Endothelial cell of umbilical vein (primary cell): Measurements from ENCODE around the gene GPRC5D. TPM values are rescaled to one million over a fixed set of nuclear protein-coding genes. Genes with fewer than 3 reads are reported as not detected.

Experiments
- BruUV-seq: library from RNA; stranded (reverse); fragments of 400-500 nt; replicated peaks from 2 replicates; lab custom pipeline; 2021; lab: Mats Ljungman, UMichigan
- CTCF ChIA-PET: fragments of 300-600, 350-600 bp; sonication (Branson Sonifier 250); formaldehyde crosslinking; loops from one replicate; lab custom pipeline; 2021; ENCODE audit warnings: antibody characterized with exemption, inconsistent platforms; lab: Charles Lee
- POLR2A ChIA-PET: fragments of 300-600, 350-600 bp; sonication (Branson Sonifier 250); formaldehyde crosslinking; loops from one replicate; lab custom pipeline; 2021; ENCODE audit warnings: antibody characterized with exemption, inconsistent platforms; lab: Charles Lee
- DNase-seq: peaks from one replicate; pipeline ENCODE4 v3.0.0-alpha.2; 2011; ENCODE audit warnings: low read depth, low spot score
- FAIRE-seq: peaks from 2 replicates; lab custom pipeline; 2011; peaks lifted over from hg19 to GRCh38; lab: Jason Lieb, UNC
- H2AFZ ChIP-seq: 2 replicates; pipeline ENCODE4 v1.6.0; 2012; ENCODE audit warnings: low read depth, low read length, control low read depth, inconsistent platforms
- H3K27ac ChIP-seq: 2 replicates; pipeline ENCODE4 v1.5.1; 2011; ENCODE audit warnings: low read depth, mild to moderate bottlenecking, control low read depth, low read length, moderate library complexity; ENCODE audit not compliant: insufficient read depth
- H3K27me3 ChIP-seq, 2 experiments: 2 replicates each; pipeline versions ENCODE4 v1.6.0 to v1.6.1; 2011; ENCODE audit warnings: low read length in 2 of 2, mixed read lengths in 1 of 2; ENCODE audit not compliant: control insufficient read depth in 2 of 2, insufficient read depth in 2 of 2
- H3K36me3 ChIP-seq, 2 experiments: 2 replicates in 1 of 2; 3 replicates in 1 of 2; pipeline ENCODE4 v1.5.1; 2011; ENCODE audit warnings: low read length in 2 of 2, mild to moderate bottlenecking in 1 of 2, moderate library complexity in 1 of 2; ENCODE audit not compliant: control insufficient read depth in 2 of 2, insufficient read depth in 2 of 2; ENCODE audit errors: extremely low read depth in 1 of 2
- H3K4me1 ChIP-seq: 3 replicates; pipeline ENCODE4 v1.5.1; 2011; ENCODE audit warnings: mild to moderate bottlenecking, low read length; ENCODE audit not compliant: control insufficient read depth, insufficient read depth; ENCODE audit errors: extremely low read depth
- H3K4me2 ChIP-seq: 2 replicates; pipeline ENCODE4 v1.6.1; 2011; ENCODE audit warnings: low read length, control low read depth, mixed read lengths; ENCODE audit not compliant: insufficient read depth
- H3K4me3 ChIP-seq, 3 experiments: fragments of 200-600 bp in 1 of 3; sonication (generic), shearing (Covaris generic) in 1 of 3; replicated peaks in 1 of 3; 2 replicates each; pipeline ENCODE4 v1.5.1; 2011 to 2016; ENCODE audit warnings: control low read depth in 3 of 3, low read length in 3 of 3, mild to moderate bottlenecking in 2 of 3, inconsistent platforms in 1 of 3, low read depth in 1 of 3, moderate library complexity in 1 of 3; ENCODE audit not compliant: insufficient read depth in 1 of 3
- H3K79me2 ChIP-seq: 2 replicates; pipeline ENCODE4 v1.6.0; 2012; ENCODE audit warnings: low read length, inconsistent platforms; ENCODE audit not compliant: control insufficient read depth, insufficient read depth
- H3K9ac ChIP-seq: replicated peaks from 2 replicates; pipeline ENCODE3; 2011; ENCODE audit warnings: low read length, control low read depth; ENCODE audit not compliant: insufficient read depth; ENCODE audit errors: extremely low read depth
- H3K9me1 ChIP-seq: replicated peaks from 3 replicates; pipeline ENCODE4 v1.6.0; 2011; ENCODE audit warnings: mild to moderate bottlenecking, low read length; ENCODE audit not compliant: control insufficient read depth, insufficient read depth; ENCODE audit errors: extremely low read depth
- H3K9me3 ChIP-seq: replicated peaks from 2 replicates; pipeline ENCODE4 v1.5.1; 2012; ENCODE audit warnings: low read length, inconsistent platforms; ENCODE audit not compliant: control insufficient read depth, insufficient read depth
- H4K20me1 ChIP-seq: replicated peaks from 2 replicates; pipeline ENCODE3; 2011; ENCODE audit warnings: mild to moderate bottlenecking, low read length; ENCODE audit not compliant: control insufficient read depth, insufficient read depth; ENCODE audit errors: extremely low read depth
- CTCF ChIP-seq, 2 donors: IDR thresholded peaks; 1 replicate in 1 of 2; 2 replicates in 1 of 2; pipeline ENCODE4 v1.5.1; 2011; ENCODE audit warnings: low read length in 2 of 2, mild to moderate bottlenecking in 2 of 2, moderate library complexity in 2 of 2, control low read depth in 1 of 2, inconsistent platforms in 1 of 2, low read depth in 1 of 2; ENCODE audit not compliant: insufficient read depth in 1 of 2; ENCODE audit errors: extremely low read depth in 1 of 2
- EZH2 ChIP-seq: IDR thresholded peaks from 2 replicates; pipeline ENCODE4 v1.6.1; 2012; ENCODE audit warnings: borderline replicate concordance, low read depth, mild to moderate bottlenecking, moderate library complexity, low read length, inconsistent platforms; ENCODE audit not compliant: severe bottlenecking
- FOS ChIP-seq: IDR thresholded peaks from 2 replicates; pipeline ENCODE4 v1.6.1; 2011; ENCODE audit warnings: mild to moderate bottlenecking, low read length, moderate library complexity, borderline replicate concordance; ENCODE audit not compliant: insufficient read depth
- GATA2 ChIP-seq: IDR thresholded peaks from 2 replicates; pipeline ENCODE4 v1.7.0; 2011; ENCODE audit warnings: low read depth, mild to moderate bottlenecking, moderate library complexity, mixed read lengths, low read length; ENCODE audit not compliant: insufficient read length, insufficient read depth
- JUN ChIP-seq: IDR thresholded peaks from 2 replicates; pipeline ENCODE4 v1.6.1; 2011; ENCODE audit warnings: borderline replicate concordance, low read depth; ENCODE audit not compliant: insufficient read length, insufficient read depth
- POLR2A ChIP-seq: IDR thresholded peaks from 2 replicates; pipeline ENCODE4 v1.6.1; 2012; ENCODE audit warnings: low read depth, mild to moderate bottlenecking, control low read depth, low read length
- POLR2AphosphoS5 ChIP-seq: IDR thresholded peaks from 2 replicates; pipeline ENCODE4 v1.6.1; 2012; ENCODE audit warnings: low read depth, mild to moderate bottlenecking, control low read depth, low read length, moderate library complexity; ENCODE audit not compliant: insufficient read depth
- dilution Hi-C: fragments of 300-500 bp; cut with MboI; formaldehyde crosslinking; loops from one replicate; pipeline ENCODE4 v1.15.0; 2019; ENCODE audit warnings: low sequenced_read_pairs; ENCODE audit not compliant: extremely low pct_ligation_motif_present
- intact Hi-C: fragments of 100-400 bp; cut with micrococcal nuclease; formaldehyde crosslinking; loops from one replicate; pipeline ENCODE4 v1.10.0; 2022
- polyA plus RNA-seq, 4 experiments: library from polyadenylated mRNA; depleted of rRNA in 3 of 4; stranded (reverse) in 3 of 4; unstranded in 1 of 4; fragments of >200 nt; gene quantifications; 2 replicates each; pipeline versions ENCODE4 v1.2.1 to v1.2.3, GENCODE V29; 2011 to 2012; ENCODE audit warnings: missing spikeins in 1 of 4
- total RNA-seq: library from RNA; stranded (reverse); gene quantifications from 2 replicates; pipeline ENCODE4 v1.2.3, GENCODE V29; 2021
- TF ChIP-seq, protein P1 (sequence below): IDR thresholded peaks from 2 replicates; pipeline ENCODE4 v1.6.1; 2011; ENCODE audit not compliant: insufficient read depth, insufficient read length

GPRC5D gene
- total and polyA plus RNA-seq, 2 donors (not counting 3 experiments of a cell fraction or from before 2014, with no cell fraction given): not detected

DNA sequence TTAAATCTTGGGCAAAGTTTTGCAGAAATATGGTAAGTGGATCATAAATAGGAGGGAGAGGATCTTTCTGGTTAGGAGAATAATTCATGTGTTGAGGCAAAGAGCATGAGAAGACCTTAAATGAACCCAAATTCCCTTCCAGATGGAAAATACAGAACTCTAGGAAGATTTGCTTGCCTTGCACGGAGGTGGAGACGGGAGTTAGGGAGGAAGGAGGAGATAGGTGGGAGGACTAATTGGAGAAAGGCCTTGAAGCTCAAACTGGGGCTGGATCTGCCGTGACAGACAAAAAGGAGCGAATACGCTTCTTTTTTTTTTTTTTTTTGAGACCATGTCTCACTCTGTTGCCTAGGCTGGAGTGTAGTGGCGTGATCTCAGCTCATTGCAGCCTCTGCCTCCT lies 54.7 kb downstream of the GPRC5D start:
- POLR2A ChIA-PET: interaction anchor here (0.7 kb wide), 1 partner anchor 299 kb away, joined by 3 read pairs; the partner anchor contains the start of gene EMP1
- no peaks in the 10 kb centered on the region for H3K9me3 ChIP-seq
- no peaks in the 10 kb centered on the region for H4K20me1 ChIP-seq
- no peak for FAIRE-seq
- H3K4me2 ChIP-seq: no peak overlapping the region
- H3K4me3 ChIP-seq: no peak overlapping the region
- no peak for DNase-seq
- TF ChIP-seq CTCF (IDR thresholded peaks at IDR 0.05; ENCODE audit: extremely low read depth in 1 of 2, insufficient read depth in 1 of 2, low read depth in 1 of 2, low read length in 2 of 2) (no peak), POLR2AphosphoS5 (no peak), EZH2 (no peak), GATA2 (no peak), FOS (no peak), JUN (no peak), POLR2A (no peak)
- TF ChIP-seq, protein P1, sequence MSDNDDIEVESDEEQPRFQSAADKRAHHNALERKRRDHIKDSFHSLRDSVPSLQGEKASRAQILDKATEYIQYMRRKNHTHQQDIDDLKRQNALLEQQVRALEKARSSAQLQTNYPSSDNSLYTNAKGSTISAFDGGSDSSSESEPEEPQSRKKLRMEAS: no peak
- CTCF ChIA-PET: interaction anchor here (6.6 kb wide), 1 partner anchor 60 kb away, joined by 51 read pairs; no protein-coding TSS in a partner anchor
- no peak overlapping the region for H3K9ac ChIP-seq
- no peaks in the 10 kb centered on the region for H3K9me1 ChIP-seq
- BruUV-seq: no TSS peak
- H3K4me1 ChIP-seq: peaks cover 36% of the 10 kb centered on the region
- dilution Hi-C loops: no loop called here
- no peaks in the 10 kb centered on the region for H3K36me3 ChIP-seq
- H3K27ac ChIP-seq: no peak overlapping the region
- peaks cover 12% of the 10 kb centered on the region for H3K79me2 ChIP-seq
- H2AFZ ChIP-seq: no peak overlapping the region
- intact Hi-C loops: loop anchor here (5.0 kb wide), 1 partner anchor 170 kb away; no protein-coding TSS in a partner anchor
- H3K27me3 ChIP-seq: no peaks in the 10 kb centered on the region
